ENCODE measurements around the gene HEPN1.
A peak's percentile ranks its signal among the peaks of the same experiment; 100 is the strongest.

HEPN1 gene

GRCh38 chr11:124930799-124931198, 11.7 kb downstream of the HEPN1 start:
- DNase-seq (ENCODE audit: extremely low read depth, low read depth), result no peak
- H3K4me3 ChIP-seq (replicated peaks; ENCODE audit: low read depth, low read length), result no peak overlapping the region
- no peak for TF ChIP-seq CTCF (IDR thresholded peaks at IDR 0.05; ENCODE audit: low read depth, low read length, missing control alignments)

GRCh38 chr11:124934862-124935547, 16.0 kb downstream of the HEPN1 start:
- peak; percentile 53 for DNase-seq (ENCODE audit: extremely low read depth, low read depth)
- peak; percentile 16 for TF ChIP-seq CTCF (IDR thresholded peaks at IDR 0.05; ENCODE audit: low read depth, low read length, missing control alignments)
- H3K4me3 ChIP-seq (replicated peaks; ENCODE audit: low read depth, low read length), result no peak overlapping the region

- DNase-seq (ENCODE audit: extremely low read depth, low read depth), result no peak
- no peak for TF ChIP-seq CTCF (IDR thresholded peaks at IDR 0.05; ENCODE audit: low read depth, low read length, missing control alignments)
- no peak within 1 kb of the TSS for H3K4me3 ChIP-seq (replicated peaks; ENCODE audit: low read depth, low read length)
These were observed 16.8 kb downstream of the HEPN1 start, which contains the start of gene HEPACAM for GRCh38 chr11:124935548-124936514. HEPACAM (minus strand) TSS chr11:124936047; CDS start chr11:124936006, 41 bp downstream.

- no peak for DNase-seq (ENCODE audit: extremely low read depth, low read depth)
- no peak for TF ChIP-seq CTCF (IDR thresholded peaks at IDR 0.05; ENCODE audit: low read depth, low read length, missing control alignments)
- no peak overlapping the region for H3K4me3 ChIP-seq (replicated peaks; ENCODE audit: low read depth, low read length)
These were observed 18.4 kb downstream of the HEPN1 start for GRCh38 chr11:124937336-124937935.

- no peak for TF ChIP-seq CTCF (IDR thresholded peaks at IDR 0.05; ENCODE audit: low read depth, low read length, missing control alignments)
- no peak for DNase-seq (ENCODE audit: extremely low read depth, low read depth)
- H3K4me3 ChIP-seq (replicated peaks; ENCODE audit: low read depth, low read length), result no peak overlapping the region
These were observed 19.2 kb downstream of the HEPN1 start for GRCh38 chr11:124938206-124938765.

GRCh38 chr11:124938970-124939369, 19.9 kb downstream of the HEPN1 start:
- no peak overlapping the region for H3K4me3 ChIP-seq (replicated peaks; ENCODE audit: low read depth, low read length)
- no peak for DNase-seq (ENCODE audit: extremely low read depth, low read depth)
- TF ChIP-seq CTCF (IDR thresholded peaks at IDR 0.05; ENCODE audit: low read depth, low read length, missing control alignments), result no peak
